ENCODE data around the gene C1orf174. TPM values are rescaled to one million over a fixed set of nuclear protein-coding genes. Genes with fewer than 3 reads are reported as not detected.
A peak's percentile ranks its signal among the peaks of the same experiment; 100 is the strongest.

Gene C1orf174
- total and polyA plus RNA-seq, 2 of the 13 experiments (the other 11 are each of a cell fraction or from before 2014, with no cell fraction given): 21.6 to 31.4 TPM

- TF ChIP-seq MED13 (CRISPR knock-in tag; IDR thresholded peaks at IDR 0.05) (peak; percentile 72; the same call in 1 of the 2 replicates), CBX5 (CRISPR knock-in tag; IDR thresholded peaks at IDR 0.05; ENCODE audit: borderline replicate concordance) (peak; percentile 40; the same call in 1 of the 2 replicates), ZNF670 (CRISPR knock-in tag; IDR thresholded peaks at IDR 0.05; ENCODE audit: borderline replicate concordance) (peak; percentile 86; the same call in 1 of the 2 replicates), ZNF614 (CRISPR knock-in tag; IDR thresholded peaks at IDR 0.05; ENCODE audit: borderline replicate concordance) (peak; percentile 80), ZNF788 (CRISPR knock-in tag; IDR thresholded peaks at IDR 0.05; ENCODE audit: borderline replicate concordance) (peak; percentile 80; the same call in 1 of the 2 replicates), FOSL2 (CRISPR knock-in tag; IDR thresholded peaks at IDR 0.05) (peak; percentile 53), ZIK1 (CRISPR knock-in tag; IDR thresholded peaks at IDR 0.05; ENCODE audit: borderline replicate concordance, low read depth) (peak; percentile 83; the same call in 1 of the 2 replicates), IRX3 (CRISPR knock-in tag; IDR thresholded peaks at IDR 0.05; ENCODE audit: borderline replicate concordance, low read depth) (0 out of 2 replicates have a peak, but pooled peaks have one; percentile 67), LBX2 (CRISPR knock-in tag; IDR thresholded peaks at IDR 0.05; ENCODE audit: borderline replicate concordance) (no peak), PAWR (CRISPR knock-in tag; IDR thresholded peaks at IDR 0.05; ENCODE audit: borderline replicate concordance) (no peak), KLF11 (CRISPR knock-in tag; IDR thresholded peaks at IDR 0.05) (peak; percentile 88; the same call in 1 of the 2 replicates), ZEB1 (IDR thresholded peaks at IDR 0.05; ENCODE audit: insufficient replicate concordance, low read depth) (peak; percentile 98), ZNF10 (CRISPR knock-in tag; IDR thresholded peaks at IDR 0.05; ENCODE audit: borderline replicate concordance, low read depth) (no peak), UBTF (CRISPR knock-in tag; IDR thresholded peaks at IDR 0.05) (peak; percentile 76), AHR (CRISPR knock-in tag; IDR thresholded peaks at IDR 0.05) (peak; percentile 69), HNF1B (CRISPR knock-in tag; IDR thresholded peaks at IDR 0.05) (peak; percentile 89), ZNF101 (CRISPR knock-in tag; IDR thresholded peaks at IDR 0.05; ENCODE audit: borderline replicate concordance, low read depth) (no peak), KAT2B (IDR thresholded peaks at IDR 0.05; ENCODE audit: borderline replicate concordance, low read depth, low read length) (no peak)
- TF ChIP-seq, protein P1, sequence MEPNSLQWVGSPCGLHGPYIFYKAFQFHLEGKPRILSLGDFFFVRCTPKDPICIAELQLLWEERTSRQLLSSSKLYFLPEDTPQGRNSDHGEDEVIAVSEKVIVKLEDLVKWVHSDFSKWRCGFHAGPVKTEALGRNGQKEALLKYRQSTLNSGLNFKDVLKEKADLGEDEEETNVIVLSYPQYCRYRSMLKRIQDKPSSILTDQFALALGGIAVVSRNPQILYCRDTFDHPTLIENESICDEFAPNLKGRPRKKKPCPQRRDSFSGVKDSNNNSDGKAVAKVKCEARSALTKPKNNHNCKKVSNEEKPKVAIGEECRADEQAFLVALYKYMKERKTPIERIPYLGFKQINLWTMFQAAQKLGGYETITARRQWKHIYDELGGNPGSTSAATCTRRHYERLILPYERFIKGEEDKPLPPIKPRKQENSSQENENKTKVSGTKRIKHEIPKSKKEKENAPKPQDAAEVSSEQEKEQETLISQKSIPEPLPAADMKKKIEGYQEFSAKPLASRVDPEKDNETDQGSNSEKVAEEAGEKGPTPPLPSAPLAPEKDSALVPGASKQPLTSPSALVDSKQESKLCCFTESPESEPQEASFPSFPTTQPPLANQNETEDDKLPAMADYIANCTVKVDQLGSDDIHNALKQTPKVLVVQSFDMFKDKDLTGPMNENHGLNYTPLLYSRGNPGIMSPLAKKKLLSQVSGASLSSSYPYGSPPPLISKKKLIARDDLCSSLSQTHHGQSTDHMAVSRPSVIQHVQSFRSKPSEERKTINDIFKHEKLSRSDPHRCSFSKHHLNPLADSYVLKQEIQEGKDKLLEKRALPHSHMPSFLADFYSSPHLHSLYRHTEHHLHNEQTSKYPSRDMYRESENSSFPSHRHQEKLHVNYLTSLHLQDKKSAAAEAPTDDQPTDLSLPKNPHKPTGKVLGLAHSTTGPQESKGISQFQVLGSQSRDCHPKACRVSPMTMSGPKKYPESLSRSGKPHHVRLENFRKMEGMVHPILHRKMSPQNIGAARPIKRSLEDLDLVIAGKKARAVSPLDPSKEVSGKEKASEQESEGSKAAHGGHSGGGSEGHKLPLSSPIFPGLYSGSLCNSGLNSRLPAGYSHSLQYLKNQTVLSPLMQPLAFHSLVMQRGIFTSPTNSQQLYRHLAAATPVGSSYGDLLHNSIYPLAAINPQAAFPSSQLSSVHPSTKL (CRISPR knock-in tag; IDR thresholded peaks at IDR 0.05): peak; percentile 48; the same call in 1 of the 2 replicates
Measured at GRCh38 chr1:3856923-3857790, 42.9 kb downstream of the C1orf174 start, which contains the start of the genes CEP104 and DFFB (continued).
